Mammary epithelial cell (primary cell): Measurements from ENCODE around the gene ERG28.

Experiments
- CTCF ChIP-seq, 2 donors: IDR thresholded peaks in 1 of 2; conservative IDR thresholded peaks in 1 of 2; 2 replicates each; pipeline ENCODE4 v1.5.1; 2011 to 2012; ENCODE audit warnings: inconsistent platforms in 2 of 2, low read length in 2 of 2, mild to moderate bottlenecking in 2 of 2, control low read depth in 1 of 2, low read depth in 1 of 2; ENCODE audit not compliant: insufficient read depth in 1 of 2; ENCODE audit errors: extremely low read depth in 1 of 2
- EZH2 ChIP-seq: IDR thresholded peaks from 2 replicates; pipeline ENCODE4 v1.6.1; 2012; ENCODE audit warnings: low read length, inconsistent platforms, borderline replicate concordance

DNA sequence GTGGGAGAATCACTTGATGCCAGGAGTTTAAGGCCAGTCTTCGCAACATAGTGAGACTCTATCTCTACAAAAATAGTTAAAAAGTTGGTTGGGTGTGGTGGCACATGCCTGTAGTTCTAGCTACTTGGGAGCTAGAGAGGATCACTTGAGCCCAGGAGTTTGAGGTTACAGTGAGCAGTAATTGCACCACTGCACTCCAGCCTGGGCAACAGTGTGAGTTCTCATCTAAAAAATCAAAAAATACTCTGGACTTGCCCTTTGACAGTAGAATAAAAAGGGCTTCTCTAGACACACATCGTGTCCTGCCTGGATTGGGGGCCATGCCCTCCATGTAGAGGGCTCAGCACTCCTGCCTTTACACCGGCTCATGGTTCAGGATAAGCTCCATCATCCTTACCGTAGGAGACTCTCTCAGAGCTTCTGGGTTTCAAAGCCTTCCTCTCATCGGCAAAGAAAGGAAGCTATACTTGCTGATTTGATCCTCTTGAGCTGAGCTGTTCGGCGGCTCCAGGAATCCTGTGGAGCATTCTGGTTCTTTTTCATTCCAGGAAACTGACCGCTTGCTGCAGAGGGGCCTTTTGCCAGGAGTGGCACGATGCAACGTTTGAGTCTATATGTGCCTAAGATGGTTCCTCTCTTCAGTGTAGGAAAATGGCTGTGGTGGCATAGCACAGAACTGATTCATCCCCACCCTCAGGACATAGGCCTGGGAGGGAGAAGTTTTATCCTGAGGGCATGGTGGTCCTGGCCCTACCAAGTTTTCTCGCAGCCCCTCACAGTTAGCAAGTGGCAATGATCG is 52.6 kb downstream of the ERG28 start:
- TF ChIP-seq CTCF (conservative IDR thresholded peaks at IDR 0.05 in 1 of 2, IDR thresholded peaks at IDR 0.05 in 1 of 2; ENCODE audit: extremely low read depth in 1 of 2, insufficient read depth in 1 of 2, low read depth in 1 of 2, low read length in 2 of 2) (no peak), EZH2 (no peak)
